ENCODE data around the gene ST8SIA4.

ST8SIA4 gene

GRCh38 chr5:100790951-100791350 is 112.1 kb downstream of the ST8SIA4 start:
- no peak overlapping the region for H4K8ac ChIP-seq (ENCODE audit: low read depth, low read length)
- no peak overlapping the region for H3K23ac ChIP-seq (ENCODE audit: low read length)
- no peak overlapping the region for H4K12ac ChIP-seq (ENCODE audit: low read depth, low read length)
- H3K18ac ChIP-seq (ENCODE audit: low read length): no peak overlapping the region
- no peaks in the 10 kb centered on the region for H3K36me3 ChIP-seq (ENCODE audit: control insufficient read depth in 1 of 2, insufficient read depth in 2 of 2, low read length in 2 of 2)
- H3K4me1 ChIP-seq (ENCODE audit: control insufficient read depth in 1 of 2, insufficient read depth in 2 of 2, low read length in 2 of 2): peaks cover 0 to 6% of the 10 kb centered on the region in 2 experiments
- no peak overlapping the region for H3K27ac ChIP-seq (ENCODE audit: low read depth, low read length)
- no peak overlapping the region for H2AFZ ChIP-seq (ENCODE audit: insufficient read depth, low read length, poor library complexity)
- no peak overlapping the region for H3K14ac ChIP-seq (ENCODE audit: low read length)
- H4K91ac ChIP-seq (ENCODE audit: low read depth, low read length): no peak overlapping the region
- H2BK12ac ChIP-seq (ENCODE audit: low read length): no peak overlapping the region
- no peak overlapping the region for H2BK5ac ChIP-seq (ENCODE audit: low read depth, low read length, poor library complexity)
- no peak overlapping the region for H2BK120ac ChIP-seq (ENCODE audit: insufficient read depth, low read length, poor library complexity)
- H3K4ac ChIP-seq (ENCODE audit: low read depth, low read length): no peak overlapping the region
- no peaks in the 10 kb centered on the region for H3K79me2 ChIP-seq (ENCODE audit: control insufficient read depth, insufficient read depth, low read length, poor library complexity)
- H2AK5ac ChIP-seq (ENCODE audit: low read length): no peak overlapping the region
- peaks cover 4% of the 10 kb centered on the region for H3K79me1 ChIP-seq (ENCODE audit: low read length)
- peaks cover 2% of the 10 kb centered on the region for H3K9me3 ChIP-seq (ENCODE audit: insufficient read depth, low read depth, low read length)
- no CpG with 5 or more reads among the region's 2 CpGs for WGBS (ENCODE audit: extremely low coverage, insufficient coverage, insufficient read length)
- H3K27me3 ChIP-seq (ENCODE audit: insufficient read depth, low read length): no peaks in the 10 kb centered on the region
- no peak overlapping the region for H3K9ac ChIP-seq (ENCODE audit: low read length)
- H3K4me2 ChIP-seq (ENCODE audit: low read length): no peak overlapping the region
- H3K4me3 ChIP-seq (ENCODE audit: low read depth, low read length): no peak overlapping the region
- peak in 1 of 2 donors; percentile 36 for DNase-seq

GRCh38 chr5:100790170-100790665 is 112.9 kb downstream of the ST8SIA4 start:
- H2AK5ac ChIP-seq (ENCODE audit: low read length): no peak overlapping the region
- no peak overlapping the region for H2AFZ ChIP-seq (ENCODE audit: insufficient read depth, low read length, poor library complexity)
- no peak overlapping the region for H4K91ac ChIP-seq (ENCODE audit: low read depth, low read length)
- no peak overlapping the region for H3K14ac ChIP-seq (ENCODE audit: low read length)
- H4K12ac ChIP-seq (ENCODE audit: low read depth, low read length): no peak overlapping the region
- no peak overlapping the region for H3K27ac ChIP-seq (ENCODE audit: low read depth, low read length)
- no peak overlapping the region for H2BK12ac ChIP-seq (ENCODE audit: low read length)
- no peak overlapping the region for H4K8ac ChIP-seq (ENCODE audit: low read depth, low read length)
- no peak overlapping the region for H3K23ac ChIP-seq (ENCODE audit: low read length)
- no peak overlapping the region for H3K4me3 ChIP-seq (ENCODE audit: low read depth, low read length)
- DNase-seq: peak; percentile 51 to 74
- H2BK120ac ChIP-seq (ENCODE audit: insufficient read depth, low read length, poor library complexity): no peak overlapping the region
- no peaks in the 10 kb centered on the region for H3K36me3 ChIP-seq (ENCODE audit: control insufficient read depth in 1 of 2, insufficient read depth in 2 of 2, low read length in 2 of 2)
- H3K18ac ChIP-seq (ENCODE audit: low read length): no peak overlapping the region
- H3K79me2 ChIP-seq (ENCODE audit: control insufficient read depth, insufficient read depth, low read length, poor library complexity): no peaks in the 10 kb centered on the region
- H3K4me2 ChIP-seq (ENCODE audit: low read length): peak overlapping the region; percentile 51
- peaks cover 0 to 6% of the 10 kb centered on the region in 2 experiments for H3K4me1 ChIP-seq (ENCODE audit: control insufficient read depth in 1 of 2, insufficient read depth in 2 of 2, low read length in 2 of 2)
- H2BK5ac ChIP-seq (ENCODE audit: low read depth, low read length, poor library complexity): no peak overlapping the region
- H3K79me1 ChIP-seq (ENCODE audit: low read length): peaks cover 4% of the 10 kb centered on the region
- no peak overlapping the region for H3K4ac ChIP-seq (ENCODE audit: low read depth, low read length)
- H3K27me3 ChIP-seq (ENCODE audit: insufficient read depth, low read length): no peaks in the 10 kb centered on the region
- H3K9ac ChIP-seq (ENCODE audit: low read length): no peak overlapping the region
- peaks cover 4% of the 10 kb centered on the region for H3K9me3 ChIP-seq (ENCODE audit: insufficient read depth, low read depth, low read length)
- WGBS (ENCODE audit: extremely low coverage, insufficient coverage, insufficient read length): no CpG with 5 or more reads among the region's 4 CpGs

GRCh38 chr5:100789694-100790093 is 113.4 kb downstream of the ST8SIA4 start:
- Histone ChIP-seq H3K27me3 (ENCODE audit: insufficient read depth, low read length) (no peaks in the 10 kb centered on the region), H3K79me1 (ENCODE audit: low read length) (peaks cover 2% of the 10 kb centered on the region), H3K4me3 (ENCODE audit: low read depth, low read length) (no peak overlapping the region), H3K9me3 (ENCODE audit: insufficient read depth, low read depth, low read length) (peaks cover 6% of the 10 kb centered on the region), H3K14ac (ENCODE audit: low read length) (no peak overlapping the region), H3K4me1 (ENCODE audit: control insufficient read depth in 1 of 2, insufficient read depth in 2 of 2, low read length in 2 of 2) (peaks cover 0 to 6% of the 10 kb centered on the region in 2 experiments), H3K18ac (ENCODE audit: low read length) (no peak overlapping the region), H2AFZ (ENCODE audit: insufficient read depth, low read length, poor library complexity) (no peak overlapping the region), H4K91ac (ENCODE audit: low read depth, low read length) (peak overlapping the region; percentile 4), H2BK5ac (ENCODE audit: low read depth, low read length, poor library complexity) (peak overlapping the region; percentile 27), H3K23ac (ENCODE audit: low read length) (no peak overlapping the region), H3K4me2 (ENCODE audit: low read length) (no peak overlapping the region), H2AK5ac (ENCODE audit: low read length) (no peak overlapping the region), H3K36me3 (ENCODE audit: control insufficient read depth in 1 of 2, insufficient read depth in 2 of 2, low read length in 2 of 2) (no peaks in the 10 kb centered on the region), H3K79me2 (ENCODE audit: control insufficient read depth, insufficient read depth, low read length, poor library complexity) (no peaks in the 10 kb centered on the region), H3K27ac (ENCODE audit: low read depth, low read length) (no peak overlapping the region), H2BK120ac (ENCODE audit: insufficient read depth, low read length, poor library complexity) (peak overlapping the region; percentile 37), H3K9ac (ENCODE audit: low read length) (no peak overlapping the region), H3K4ac (ENCODE audit: low read depth, low read length) (no peak overlapping the region), H2BK12ac (ENCODE audit: low read length) (peak overlapping the region; percentile 8), H4K12ac (ENCODE audit: low read depth, low read length) (no peak overlapping the region), H4K8ac (ENCODE audit: low read depth, low read length) (no peak overlapping the region)
- no CpG with 5 or more reads among the region's 5 CpGs for WGBS (ENCODE audit: extremely low coverage, insufficient coverage, insufficient read length)
- no peak for DNase-seq

- peaks cover 4% of the 10 kb centered on the region for H3K9me3 ChIP-seq (ENCODE audit: insufficient read depth, low read depth, low read length)
- no peak overlapping the region for H4K8ac ChIP-seq (ENCODE audit: low read depth, low read length)
- H2BK5ac ChIP-seq (ENCODE audit: low read depth, low read length, poor library complexity): no peak overlapping the region
- no peaks in the 10 kb centered on the region for H3K27me3 ChIP-seq (ENCODE audit: insufficient read depth, low read length)
- no peaks in the 10 kb centered on the region for H3K36me3 ChIP-seq (ENCODE audit: control insufficient read depth in 1 of 2, insufficient read depth in 2 of 2, low read length in 2 of 2)
- no peak overlapping the region for H4K12ac ChIP-seq (ENCODE audit: low read depth, low read length)
- H3K4ac ChIP-seq (ENCODE audit: low read depth, low read length): no peak overlapping the region
- H3K4me1 ChIP-seq (ENCODE audit: control insufficient read depth in 1 of 2, insufficient read depth in 2 of 2, low read length in 2 of 2): peaks cover 0 to 6% of the 10 kb centered on the region in 2 experiments
- H3K9ac ChIP-seq (ENCODE audit: low read length): no peak overlapping the region
- WGBS (ENCODE audit: extremely low coverage, insufficient coverage, insufficient read length): no CpG with 5 or more reads among the region's 2 CpGs
- H3K27ac ChIP-seq (ENCODE audit: low read depth, low read length): no peak overlapping the region
- no peak overlapping the region for H3K14ac ChIP-seq (ENCODE audit: low read length)
- no peak overlapping the region for H2BK12ac ChIP-seq (ENCODE audit: low read length)
- no peak for DNase-seq
- H3K18ac ChIP-seq (ENCODE audit: low read length): no peak overlapping the region
- H3K4me2 ChIP-seq (ENCODE audit: low read length): no peak overlapping the region
- no peak overlapping the region for H2AFZ ChIP-seq (ENCODE audit: insufficient read depth, low read length, poor library complexity)
- no peak overlapping the region for H2BK120ac ChIP-seq (ENCODE audit: insufficient read depth, low read length, poor library complexity)
- H2AK5ac ChIP-seq (ENCODE audit: low read length): no peak overlapping the region
- H3K79me1 ChIP-seq (ENCODE audit: low read length): peaks cover 2% of the 10 kb centered on the region
- no peaks in the 10 kb centered on the region for H3K79me2 ChIP-seq (ENCODE audit: control insufficient read depth, insufficient read depth, low read length, poor library complexity)
- no peak overlapping the region for H4K91ac ChIP-seq (ENCODE audit: low read depth, low read length)
- no peak overlapping the region for H3K23ac ChIP-seq (ENCODE audit: low read length)
- H3K4me3 ChIP-seq (ENCODE audit: low read depth, low read length): no peak overlapping the region
Observed at GRCh38 chr5:100788417-100788816, 114.7 kb downstream of the ST8SIA4 start.

All from trophoblast cell (in vitro differentiated cells and primary cell).